ENCODE results near the gene CRYL1.
"Not testable (repeated sequence)": the region's sequence is repeated elsewhere in the genome, so short reads cannot be mapped to it uniquely, and the experiment has no call there.

The CRYL1 gene

GRCh38 chr13:20446900-20447299 lies 78.8 kb downstream of the CRYL1 start:
- DNase-seq = no peak

GRCh38 chr13:20446405-20446804 lies 79.3 kb downstream of the CRYL1 start:
- DNase-seq = no peak

- DNase-seq = no peak
Observed at GRCh38 chr13:20442798-20443381, 82.8 kb downstream of the CRYL1 start.

GRCh38 chr13:20442375-20442774 lies 83.3 kb downstream of the CRYL1 start:
- DNase-seq = no peak

GRCh38 chr13:20441879-20442278 lies 83.8 kb downstream of the CRYL1 start:
- no peak for DNase-seq

GRCh38 chr13:20441056-20441455 lies 84.6 kb downstream of the CRYL1 start:
- no peak for DNase-seq

GRCh38 chr13:20439261-20439660 lies 86.4 kb downstream of the CRYL1 start:
- no peak for DNase-seq

- DNase-seq = no peak
Observed at GRCh38 chr13:20438801-20439200, 86.9 kb downstream of the CRYL1 start.

- no peak for DNase-seq
Observed at GRCh38 chr13:20436505-20436904, 89.2 kb downstream of the CRYL1 start.

GRCh38 chr13:20435616-20436368 lies 89.9 kb downstream of the CRYL1 start:
- no peak for DNase-seq

- DNase-seq = not testable (repeated sequence)
Observed at GRCh38 chr13:20434210-20434609, 91.4 kb downstream of the CRYL1 start.

- DNase-seq = no peak
Observed at GRCh38 chr13:20431687-20432384, 93.8 kb downstream of the CRYL1 start.

GRCh38 chr13:20431080-20431479 lies 94.6 kb downstream of the CRYL1 start:
- DNase-seq = peak; percentile 33

GRCh38 chr13:20430296-20430695 lies 95.4 kb downstream of the CRYL1 start:
- no peak for DNase-seq

GRCh38 chr13:20429682-20430081 lies 96.0 kb downstream of the CRYL1 start:
- no peak for DNase-seq

GRCh38 chr13:20428666-20429644 lies 96.7 kb downstream of the CRYL1 start:
- DNase-seq = no peak

- DNase-seq = no peak
Observed at GRCh38 chr13:20426766-20427448, 98.8 kb downstream of the CRYL1 start.

- no peak for DNase-seq
Observed at GRCh38 chr13:20425819-20426219, 99.8 kb downstream of the CRYL1 start.

GRCh38 chr13:20424949-20425348 lies 100.7 kb downstream of the CRYL1 start:
- DNase-seq = no peak

GRCh38 chr13:20424559-20424852 lies 101.2 kb downstream of the CRYL1 start:
- DNase-seq = no peak

GRCh38 chr13:20422362-20422761 lies 103.3 kb downstream of the CRYL1 start:
- no peak for DNase-seq

- no peak for DNase-seq
Observed at GRCh38 chr13:20420938-20421337, 104.7 kb downstream of the CRYL1 start.

GRCh38 chr13:20418953-20419352 lies 106.7 kb downstream of the CRYL1 start:
- DNase-seq = no peak
